ENCODE measurements around the gene SCYL1.

SCYL1 gene

DNA sequence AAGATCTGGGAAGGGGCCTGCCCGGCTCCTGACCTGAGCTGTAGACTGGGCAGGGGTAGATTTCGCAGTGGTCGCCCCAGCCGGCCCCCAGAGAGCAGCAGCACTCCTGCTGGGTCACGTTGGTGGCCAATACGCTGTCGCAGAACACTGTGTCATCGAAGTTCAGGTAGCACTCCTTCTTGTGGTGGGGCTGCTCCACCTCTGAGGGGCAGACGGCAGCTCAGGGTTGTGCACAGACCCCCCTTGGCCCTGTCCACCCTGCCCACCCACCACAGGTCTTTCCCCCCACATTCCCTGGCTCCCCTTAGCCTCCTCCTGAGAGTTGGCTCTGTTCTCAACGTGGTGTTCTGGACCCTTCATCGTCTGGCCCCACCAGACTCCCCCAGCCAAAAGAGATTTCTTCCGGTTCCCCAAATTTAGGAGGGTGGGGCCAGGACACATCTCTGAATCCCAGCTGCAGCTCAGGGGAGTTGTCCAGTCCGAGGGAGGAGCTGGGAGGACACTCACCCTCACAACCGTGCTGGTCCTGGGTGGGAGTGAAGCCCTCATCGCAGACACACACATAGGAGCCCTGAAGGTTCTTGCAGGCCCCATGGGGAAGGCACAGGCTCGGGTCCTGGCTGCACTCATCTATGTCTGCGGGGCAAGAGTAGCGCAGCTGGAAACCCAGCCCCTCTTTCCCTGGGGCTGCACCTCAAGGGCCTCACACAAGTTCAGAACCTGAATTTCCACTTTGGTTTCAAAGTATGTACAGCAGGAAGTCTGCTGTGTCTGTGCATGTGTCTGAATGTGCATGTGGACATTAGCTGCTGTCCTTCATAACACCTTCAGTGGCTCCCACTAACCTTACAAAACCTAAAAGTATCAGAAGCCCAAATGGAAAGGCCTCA is 16.5 kb downstream of the SCYL1 start:
- H3K4me3 ChIP-seq (ENCODE audit: low read depth, low read length) = peak overlapping the region; percentile 84
- DNase-seq (ENCODE audit: low read depth) = no peak
- TF ChIP-seq, protein P1, sequence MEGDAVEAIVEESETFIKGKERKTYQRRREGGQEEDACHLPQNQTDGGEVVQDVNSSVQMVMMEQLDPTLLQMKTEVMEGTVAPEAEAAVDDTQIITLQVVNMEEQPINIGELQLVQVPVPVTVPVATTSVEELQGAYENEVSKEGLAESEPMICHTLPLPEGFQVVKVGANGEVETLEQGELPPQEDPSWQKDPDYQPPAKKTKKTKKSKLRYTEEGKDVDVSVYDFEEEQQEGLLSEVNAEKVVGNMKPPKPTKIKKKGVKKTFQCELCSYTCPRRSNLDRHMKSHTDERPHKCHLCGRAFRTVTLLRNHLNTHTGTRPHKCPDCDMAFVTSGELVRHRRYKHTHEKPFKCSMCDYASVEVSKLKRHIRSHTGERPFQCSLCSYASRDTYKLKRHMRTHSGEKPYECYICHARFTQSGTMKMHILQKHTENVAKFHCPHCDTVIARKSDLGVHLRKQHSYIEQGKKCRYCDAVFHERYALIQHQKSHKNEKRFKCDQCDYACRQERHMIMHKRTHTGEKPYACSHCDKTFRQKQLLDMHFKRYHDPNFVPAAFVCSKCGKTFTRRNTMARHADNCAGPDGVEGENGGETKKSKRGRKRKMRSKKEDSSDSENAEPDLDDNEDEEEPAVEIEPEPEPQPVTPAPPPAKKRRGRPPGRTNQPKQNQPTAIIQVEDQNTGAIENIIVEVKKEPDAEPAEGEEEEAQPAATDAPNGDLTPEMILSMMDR (IDR thresholded peaks at IDR 0.05; ENCODE audit: insufficient read depth, low read depth, low read length, missing control alignments) = no peak

GRCh38 chr11:65542738-65543390 is 18.0 kb downstream of the SCYL1 start:
- TF ChIP-seq, protein P1 (IDR thresholded peaks at IDR 0.05; ENCODE audit: insufficient read depth, low read depth, low read length, missing control alignments) = no peak
- no peak overlapping the region for H3K4me3 ChIP-seq (ENCODE audit: low read depth, low read length)
- no peak for DNase-seq (ENCODE audit: low read depth)

DNA sequence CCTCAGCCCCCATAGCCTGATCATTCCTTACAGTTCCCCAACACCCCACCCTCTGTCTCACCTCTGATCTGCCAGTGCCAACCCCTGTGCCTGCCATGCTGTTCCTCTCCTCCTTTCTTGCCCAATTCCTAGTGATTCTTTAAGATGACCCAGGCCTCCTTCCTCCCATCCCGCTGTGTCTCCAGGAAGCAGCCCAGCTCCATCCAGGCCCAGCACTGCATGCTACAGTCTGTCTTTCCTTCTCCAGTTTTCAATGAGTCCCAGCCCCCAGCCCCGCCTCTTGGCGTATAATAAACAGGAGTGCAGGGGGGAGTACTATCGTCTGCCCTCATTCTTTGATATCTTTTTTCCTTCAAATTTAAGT is 21.0 kb downstream of the SCYL1 start:
- TF ChIP-seq, protein P1 (IDR thresholded peaks at IDR 0.05; ENCODE audit: insufficient read depth, low read depth, low read length, missing control alignments) = no peak
- no peak for DNase-seq (ENCODE audit: low read depth)
- H3K4me3 ChIP-seq (ENCODE audit: low read depth, low read length) = peak overlapping the region; percentile 65; the same call in 1 of the 2 replicates

DNA sequence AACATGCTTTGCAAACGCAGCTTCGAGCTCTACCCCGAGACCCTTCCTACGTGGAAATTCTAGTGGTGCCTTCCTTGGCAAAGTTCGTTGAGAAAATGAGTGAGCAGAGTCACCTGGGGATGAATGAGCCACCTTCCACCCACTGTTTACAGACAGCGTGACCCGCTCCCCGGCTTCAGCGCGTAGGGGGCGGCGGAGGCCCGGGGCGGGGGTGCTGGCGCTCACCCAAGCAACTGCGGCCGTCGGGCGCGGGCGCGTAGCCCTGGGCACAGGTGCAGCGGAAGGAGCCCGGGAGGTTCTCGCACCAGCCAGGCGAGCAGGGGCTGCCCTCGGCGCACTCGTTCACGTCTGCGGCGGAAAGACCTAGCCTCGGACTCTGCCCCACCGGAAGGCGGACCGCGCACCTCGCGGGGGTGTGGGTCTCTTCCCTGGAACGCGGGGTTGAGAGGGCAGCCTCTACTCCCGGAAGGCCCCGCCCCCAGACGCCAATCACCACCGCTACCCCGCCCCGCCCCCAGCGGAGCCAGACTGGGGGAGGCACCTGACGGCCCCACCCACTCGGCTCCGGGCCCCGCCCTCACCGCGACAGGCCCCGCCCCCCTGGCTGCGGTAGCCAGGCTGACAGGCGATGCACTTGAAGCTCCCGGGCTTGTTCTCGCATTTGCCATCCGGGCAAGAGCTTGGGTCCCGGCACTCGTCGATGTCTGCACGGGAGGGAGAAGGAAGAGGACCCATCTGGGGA is 21.5 kb downstream of the SCYL1 start:
- TF ChIP-seq, protein P1 (IDR thresholded peaks at IDR 0.05; ENCODE audit: insufficient read depth, low read depth, low read length, missing control alignments) = no peak
- DNase-seq (ENCODE audit: low read depth) = peak; percentile 94
- H3K4me3 ChIP-seq (ENCODE audit: low read depth, low read length) = peak overlapping the region; percentile 65

GRCh38 chr11:65547446-65548125 is 22.7 kb downstream of the SCYL1 start:
- peak overlapping the region; percentile 65; the same call in 1 of the 2 replicates for H3K4me3 ChIP-seq (ENCODE audit: low read depth, low read length)
- TF ChIP-seq, protein P1 (IDR thresholded peaks at IDR 0.05; ENCODE audit: insufficient read depth, low read depth, low read length, missing control alignments) = peak; percentile 30
- no peak for DNase-seq (ENCODE audit: low read depth)

GRCh38 chr11:65548395-65548794 is 23.5 kb downstream of the SCYL1 start:
- no peak for DNase-seq (ENCODE audit: low read depth)
- TF ChIP-seq, protein P1 (IDR thresholded peaks at IDR 0.05; ENCODE audit: insufficient read depth, low read depth, low read length, missing control alignments) = no peak
- H3K4me3 ChIP-seq (ENCODE audit: low read depth, low read length) = no peak overlapping the region
